ENCODE data around the gene MAT2B. TPM values are rescaled to one million over a fixed set of nuclear protein-coding genes. Genes with fewer than 3 reads are reported as not detected.

MAT2B gene
- polyA plus RNA-seq, 3 donors from 2014 or later, result 336 to 512 (median 345) TPM

DNA sequence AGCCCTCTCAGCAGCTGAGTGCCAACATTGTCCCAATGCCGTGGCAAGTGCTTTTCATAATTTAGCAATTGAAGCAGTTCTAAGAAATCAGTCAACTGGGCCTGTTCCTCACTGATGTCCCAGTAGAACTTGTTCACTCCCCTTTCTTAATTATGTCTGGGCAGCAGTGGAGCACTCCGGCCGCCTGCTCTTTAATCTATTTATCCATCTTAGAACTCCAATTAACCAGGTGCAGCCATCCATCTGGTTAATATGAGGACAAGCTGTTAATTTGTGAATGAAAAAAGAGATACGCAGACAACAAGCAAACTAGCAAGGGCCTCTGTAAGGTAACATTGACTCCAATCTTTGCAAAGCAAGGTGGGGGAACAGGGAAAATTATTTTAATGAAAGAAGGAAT lies 39.4 kb downstream of the MAT2B start:
- DNase-seq, result no peak
- Mint-ChIP-seq H3K36me3 (peaks cover 0 to 3% (median 0%) of the 10 kb centered on the region in 3 donors), H3K9me3 (no peaks in the 10 kb centered on the region), H3K27me3 (ENCODE audit: low read depth in 3 of 3) (peaks cover 3 to 11% (median 5%) of the 10 kb centered on the region in 3 donors), H3K27ac (no peak overlapping the region), H3K4me1 (no peaks in the 10 kb centered on the region), H3K4me3 (no peak overlapping the region)

- Mint-ChIP-seq H3K4me1 (no peaks in the 10 kb centered on the region), H3K36me3 (peaks cover 0 to 3% (median 0%) of the 10 kb centered on the region in 3 donors), H3K4me3 (no peak overlapping the region), H3K9me3 (no peaks in the 10 kb centered on the region), H3K27ac (no peak overlapping the region), H3K27me3 (ENCODE audit: low read depth in 3 of 3) (peaks cover 0 to 11% (median 9%) of the 10 kb centered on the region in 3 donors)
- DNase-seq, result no peak
Observed at GRCh38 chr5:163548649-163549048, 43.2 kb downstream of the MAT2B start.

DNA sequence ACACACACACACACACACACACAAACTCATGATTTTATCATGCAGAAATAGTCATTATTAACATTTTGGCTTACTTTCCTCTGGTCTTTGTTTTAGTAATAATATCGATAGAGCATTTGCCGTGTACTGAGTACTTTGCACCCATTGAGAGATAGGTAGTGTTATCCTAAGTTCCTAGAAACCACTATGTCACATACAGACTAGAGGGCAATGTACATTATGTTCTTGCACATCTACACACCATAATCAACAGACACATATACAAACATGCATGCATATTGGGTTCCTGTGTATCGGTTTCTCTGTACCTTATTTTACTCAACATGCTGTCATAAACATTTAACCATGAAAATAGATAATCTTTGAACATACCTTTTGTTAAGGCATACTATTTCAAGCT lies 45.7 kb downstream of the MAT2B start:
- Mint-ChIP-seq H3K4me1 (no peaks in the 10 kb centered on the region), H3K4me3 (no peak overlapping the region), H3K36me3 (no peaks in the 10 kb centered on the region), H3K9me3 (no peaks in the 10 kb centered on the region), H3K27me3 (ENCODE audit: low read depth in 3 of 3) (peaks cover 0 to 12% (median 11%) of the 10 kb centered on the region in 3 donors), H3K27ac (peak overlapping the region in 1 of 6 donors; percentile 1)
- DNase-seq, result no peak

- no peak for DNase-seq
- no peaks in the 10 kb centered on the region for H3K9me3 Mint-ChIP-seq
- H3K27ac Mint-ChIP-seq, result no peak overlapping the region
- H3K4me3 Mint-ChIP-seq, result no peak overlapping the region
- peaks cover 0 to 9% (median 9%) of the 10 kb centered on the region in 3 donors for H3K27me3 Mint-ChIP-seq (ENCODE audit: low read depth in 3 of 3)
- H3K36me3 Mint-ChIP-seq, result no peaks in the 10 kb centered on the region
- no peaks in the 10 kb centered on the region for H3K4me1 Mint-ChIP-seq
Observed at GRCh38 chr5:163552536-163552935, 47.1 kb downstream of the MAT2B start.

DNA sequence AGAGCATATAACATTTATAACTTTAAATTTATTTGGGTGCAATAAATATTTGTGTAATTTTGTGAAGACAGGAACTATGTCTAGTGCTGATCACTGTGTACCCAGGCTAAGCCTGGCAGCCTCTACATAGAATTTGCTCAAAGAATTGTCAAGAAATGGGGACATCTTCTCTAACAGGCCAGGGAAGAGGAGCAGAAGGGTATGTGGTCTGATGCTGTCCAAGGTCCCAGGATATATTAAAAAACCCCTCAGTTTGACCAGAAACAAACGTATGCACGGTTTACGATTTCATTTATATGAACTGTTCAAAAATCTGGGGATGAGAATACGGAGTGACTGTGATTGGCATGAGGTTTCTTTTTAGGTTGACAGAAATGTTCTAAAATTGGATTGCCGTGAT lies 55.9 kb downstream of the MAT2B start:
- H3K36me3 Mint-ChIP-seq, result no peaks in the 10 kb centered on the region
- no peak overlapping the region for H3K4me3 Mint-ChIP-seq
- no peak for DNase-seq
- peaks cover 10 to 19% of the 10 kb centered on the region in 2 donors for H3K4me1 Mint-ChIP-seq
- no peak overlapping the region for H3K27ac Mint-ChIP-seq
- H3K9me3 Mint-ChIP-seq, result peaks cover 0 to 2% (median 0%) of the 10 kb centered on the region in 6 donors
- H3K27me3 Mint-ChIP-seq (ENCODE audit: low read depth in 3 of 3), result peaks cover 7 to 10% (median 9%) of the 10 kb centered on the region in 3 donors

- no peak for DNase-seq
- H3K27me3 Mint-ChIP-seq (ENCODE audit: low read depth in 3 of 3), result peaks cover 9 to 11% (median 10%) of the 10 kb centered on the region in 3 donors
- no peak overlapping the region for H3K4me3 Mint-ChIP-seq
- H3K9me3 Mint-ChIP-seq, result peaks cover 0 to 2% (median 0%) of the 10 kb centered on the region in 6 donors
- peaks cover 15 to 27% of the 10 kb centered on the region in 2 donors for H3K4me1 Mint-ChIP-seq
- H3K36me3 Mint-ChIP-seq, result no peaks in the 10 kb centered on the region
- no peak overlapping the region for H3K27ac Mint-ChIP-seq
Observed at GRCh38 chr5:163562071-163562470, 56.7 kb downstream of the MAT2B start.

GRCh38 chr5:163563112-163563511 lies 57.7 kb downstream of the MAT2B start:
- Mint-ChIP-seq H3K4me1 (peaks cover 15 to 31% of the 10 kb centered on the region in 2 donors), H3K27me3 (ENCODE audit: low read depth in 3 of 3) (peaks cover 12 to 13% (median 12%) of the 10 kb centered on the region in 3 donors), H3K27ac (no peak overlapping the region), H3K9me3 (peaks cover 0 to 2% (median 0%) of the 10 kb centered on the region in 6 donors), H3K36me3 (no peaks in the 10 kb centered on the region), H3K4me3 (no peak overlapping the region)
- DNase-seq, result no peak

DNA sequence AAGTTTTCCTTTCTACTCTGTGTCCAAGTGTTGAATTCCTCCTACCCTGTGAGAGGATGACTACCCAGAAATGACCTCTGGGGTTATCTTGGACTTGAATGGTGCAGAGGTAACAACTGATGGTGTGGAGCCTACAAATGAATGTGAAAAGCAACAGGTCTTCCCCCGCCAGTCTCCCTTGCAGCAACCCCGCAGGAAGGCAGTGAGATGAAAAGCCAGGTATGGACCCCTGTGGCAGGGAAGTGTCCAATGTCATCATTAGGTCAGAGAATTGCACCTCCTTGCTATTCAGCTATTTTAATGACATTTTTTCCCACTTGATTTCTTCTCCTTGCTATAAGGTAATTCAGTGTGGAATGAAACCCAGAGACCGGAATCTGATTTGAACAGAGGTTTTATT lies 58.5 kb downstream of the MAT2B start:
- peaks cover 12 to 13% (median 12%) of the 10 kb centered on the region in 3 donors for H3K27me3 Mint-ChIP-seq (ENCODE audit: low read depth in 3 of 3)
- H3K4me1 Mint-ChIP-seq, result peaks cover 15 to 31% of the 10 kb centered on the region in 2 donors
- peaks cover 0 to 2% (median 0%) of the 10 kb centered on the region in 6 donors for H3K9me3 Mint-ChIP-seq
- H3K36me3 Mint-ChIP-seq, result no peaks in the 10 kb centered on the region
- H3K4me3 Mint-ChIP-seq, result no peak overlapping the region
- no peak for DNase-seq
- H3K27ac Mint-ChIP-seq, result no peak overlapping the region

DNA sequence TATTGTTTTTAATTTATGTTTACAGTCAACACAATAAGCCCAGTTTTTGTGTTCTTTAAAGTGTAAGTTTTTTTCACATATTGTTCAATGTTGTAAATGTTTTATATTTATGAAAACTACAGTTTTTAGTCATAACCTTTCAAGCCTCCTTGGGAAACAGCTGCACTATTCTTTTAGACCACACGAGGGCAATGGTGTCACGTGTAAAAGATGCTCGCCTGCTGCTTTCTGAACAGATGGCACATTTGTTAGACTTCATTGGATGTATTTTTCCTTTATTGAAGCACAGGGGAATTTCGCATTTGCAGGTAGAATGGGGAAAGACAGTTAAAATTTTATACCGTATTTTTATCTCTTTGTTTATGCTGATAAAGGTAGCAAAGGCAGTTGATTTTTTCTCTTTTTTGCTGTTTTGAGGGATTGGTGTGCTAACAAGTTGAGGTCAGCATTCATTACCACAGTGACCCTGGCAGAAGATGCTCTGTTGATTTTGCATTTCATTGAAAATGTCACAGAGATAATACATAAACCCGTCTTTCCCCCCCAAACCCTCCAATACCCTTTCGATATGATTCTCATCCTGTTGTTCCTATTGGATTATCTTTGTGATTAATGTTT lies 59.0 kb downstream of the MAT2B start:
- H3K4me1 Mint-ChIP-seq, result peaks cover 15 to 31% of the 10 kb centered on the region in 2 donors
- peaks cover 12 to 13% (median 12%) of the 10 kb centered on the region in 3 donors for H3K27me3 Mint-ChIP-seq (ENCODE audit: low read depth in 3 of 3)
- no peaks in the 10 kb centered on the region for H3K36me3 Mint-ChIP-seq
- DNase-seq, result peak; percentile 33 to 53 (median 50)
- H3K9me3 Mint-ChIP-seq, result peaks cover 0 to 2% (median 0%) of the 10 kb centered on the region in 6 donors
- H3K27ac Mint-ChIP-seq, result no peak overlapping the region
- peak overlapping the region in 1 of 5 donors; percentile 44 for H3K4me3 Mint-ChIP-seq

- DNase-seq, result no peak
- Mint-ChIP-seq H3K4me3 (peak overlapping the region; percentile 46 to 73 (median 61)), H3K4me1 (peaks cover 15 to 31% of the 10 kb centered on the region in 2 donors), H3K27ac (no peak overlapping the region), H3K9me3 (peaks cover 0 to 2% (median 0%) of the 10 kb centered on the region in 6 donors), H3K27me3 (ENCODE audit: low read depth in 3 of 3) (peaks cover 12 to 17% (median 14%) of the 10 kb centered on the region in 3 donors), H3K36me3 (no peaks in the 10 kb centered on the region)
Observed at GRCh38 chr5:163565492-163565891, 60.1 kb downstream of the MAT2B start.

DNA sequence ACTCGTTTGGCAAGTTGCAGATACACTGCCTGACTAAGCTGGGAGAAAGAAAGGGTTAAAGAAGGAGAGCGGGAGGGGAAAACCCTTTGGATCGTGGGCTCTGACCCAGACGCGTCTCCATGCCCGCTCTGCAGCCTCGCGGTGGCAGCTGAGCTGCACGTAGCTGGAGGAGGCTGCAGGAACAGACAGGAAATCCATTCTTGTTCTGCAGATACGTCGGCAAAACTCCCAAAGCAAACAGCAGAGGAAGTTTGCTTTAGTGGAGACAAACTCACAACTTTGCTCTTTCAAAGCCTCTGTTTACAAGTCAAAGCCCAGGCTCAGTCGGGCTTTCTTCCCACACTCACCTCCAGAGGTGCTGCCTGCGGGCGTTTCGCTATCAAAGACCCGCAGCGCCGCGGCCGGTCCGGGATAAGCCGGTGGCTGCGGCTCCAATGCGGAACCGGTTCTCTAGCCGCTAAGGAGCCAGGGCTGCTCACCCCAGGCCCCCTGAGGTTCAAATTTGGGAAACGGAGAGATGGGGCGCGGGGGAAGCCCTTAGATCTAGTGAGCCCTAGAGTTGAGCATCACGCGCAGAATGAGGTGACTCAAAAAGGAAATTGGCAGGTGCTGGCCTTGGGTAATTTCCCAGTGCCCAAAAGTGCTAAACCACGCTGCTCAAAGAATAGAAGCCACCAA lies 60.7 kb downstream of the MAT2B start:
- H3K36me3 Mint-ChIP-seq, result no peaks in the 10 kb centered on the region
- H3K4me1 Mint-ChIP-seq, result peaks cover 15 to 31% of the 10 kb centered on the region in 2 donors
- peak overlapping the region; percentile 46 to 73 (median 61) for H3K4me3 Mint-ChIP-seq
- peaks cover 12 to 17% (median 14%) of the 10 kb centered on the region in 3 donors for H3K27me3 Mint-ChIP-seq (ENCODE audit: low read depth in 3 of 3)
- no peak overlapping the region for H3K27ac Mint-ChIP-seq
- peaks cover 0 to 2% (median 0%) of the 10 kb centered on the region in 6 donors for H3K9me3 Mint-ChIP-seq
- DNase-seq, result peak in 2 of 3 donors; percentile 9 to 13

DNA sequence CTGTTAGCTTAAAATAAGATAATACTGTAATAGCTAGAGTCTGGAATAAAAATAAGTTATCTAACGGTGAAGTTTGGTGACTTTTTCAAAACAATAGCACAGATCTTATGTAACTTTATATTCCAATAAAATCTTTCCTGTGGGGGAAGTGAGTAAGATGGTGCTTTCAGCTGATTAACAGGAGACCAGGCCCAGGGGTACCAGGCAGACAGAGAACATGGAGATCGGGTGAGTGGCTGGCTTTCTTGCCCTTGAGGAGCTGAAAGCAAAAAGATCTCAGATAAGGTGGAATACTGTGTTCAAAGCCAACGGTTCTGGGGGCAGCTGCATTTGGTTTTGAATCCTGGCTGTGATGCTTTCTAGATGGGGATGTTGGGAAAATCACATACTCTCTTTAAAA lies 61.3 kb downstream of the MAT2B start:
- Mint-ChIP-seq H3K9me3 (peaks cover 0 to 2% (median 0%) of the 10 kb centered on the region in 6 donors), H3K4me3 (peak overlapping the region in 3 of 5 donors; percentile 15 to 53 (median 21)), H3K27me3 (ENCODE audit: low read depth in 3 of 3) (peaks cover 12 to 17% (median 14%) of the 10 kb centered on the region in 3 donors), H3K27ac (no peak overlapping the region), H3K4me1 (peaks cover 15 to 31% of the 10 kb centered on the region in 2 donors), H3K36me3 (no peaks in the 10 kb centered on the region)
- no peak for DNase-seq

DNA sequence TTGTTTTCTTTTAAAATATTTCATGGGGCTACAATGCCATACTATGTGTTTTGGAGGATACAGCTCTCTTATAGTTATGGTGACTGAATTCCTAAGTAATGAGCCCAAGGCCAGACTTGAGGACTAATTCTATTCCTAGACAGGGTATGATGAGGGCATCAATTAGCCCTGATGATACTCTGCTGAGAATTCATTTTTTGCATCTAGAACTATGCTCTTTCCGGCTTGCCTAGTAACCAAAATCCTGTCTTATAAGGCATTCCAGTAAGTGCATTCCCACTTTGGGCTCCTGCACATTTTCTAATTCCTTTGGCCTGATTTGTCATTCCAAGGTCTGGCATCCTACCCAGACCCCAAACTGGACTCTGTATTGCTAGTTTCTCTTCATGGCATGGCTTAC lies 62.4 kb downstream of the MAT2B start:
- peak overlapping the region in 1 of 5 donors; percentile 2 for H3K4me3 Mint-ChIP-seq
- no peak overlapping the region for H3K27ac Mint-ChIP-seq
- H3K36me3 Mint-ChIP-seq, result no peaks in the 10 kb centered on the region
- no peak for DNase-seq
- peaks cover 8 to 17% (median 14%) of the 10 kb centered on the region in 3 donors for H3K27me3 Mint-ChIP-seq (ENCODE audit: low read depth in 3 of 3)
- peaks cover 0 to 2% (median 0%) of the 10 kb centered on the region in 6 donors for H3K9me3 Mint-ChIP-seq
- peaks cover 15 to 31% of the 10 kb centered on the region in 2 donors for H3K4me1 Mint-ChIP-seq

Data from immature natural killer cell (primary cell).